Measurements from ENCODE around the gene DMWD. TPM values are rescaled to one million over a fixed set of nuclear protein-coding genes. Genes with fewer than 3 reads are reported as not detected.

Gene DMWD
- total RNA-seq, 1 donor from 2014 or later = 29.9 TPM

- no peak for DNase-seq (ENCODE audit: low read depth)
- Histone ChIP-seq H3K36me3 (ENCODE audit: control insufficient read depth, insufficient read depth, low read length) (no peaks in the 10 kb centered on the region), H3K27me3 (ENCODE audit: control insufficient read depth, insufficient read depth, low read length) (peaks cover 7% of the 10 kb centered on the region), H3K4me3 (ENCODE audit: low read depth, low read length) (no peak overlapping the region)
- TF ChIP-seq CTCF (IDR thresholded peaks at IDR 0.05; ENCODE audit: insufficient read depth, low read length, poor library complexity, severe bottlenecking) = no peak
Observed at GRCh38 chr19:45765702-45766295, 26.8 kb downstream of the DMWD start.

- Histone ChIP-seq H3K27me3 (ENCODE audit: control insufficient read depth, insufficient read depth, low read length) (peaks cover 7% of the 10 kb centered on the region), H3K36me3 (ENCODE audit: control insufficient read depth, insufficient read depth, low read length) (no peaks in the 10 kb centered on the region), H3K4me3 (ENCODE audit: low read depth, low read length) (no peak overlapping the region)
- no peak for DNase-seq (ENCODE audit: low read depth)
- TF ChIP-seq CTCF (IDR thresholded peaks at IDR 0.05; ENCODE audit: insufficient read depth, low read length, poor library complexity, severe bottlenecking) = no peak
Observed at GRCh38 chr19:45764945-45765701, 27.5 kb downstream of the DMWD start.

GRCh38 chr19:45764475-45764874, 28.2 kb downstream of the DMWD start:
- no peaks in the 10 kb centered on the region for H3K36me3 ChIP-seq (ENCODE audit: control insufficient read depth, insufficient read depth, low read length)
- DNase-seq (ENCODE audit: low read depth) = no peak
- no peak for TF ChIP-seq CTCF (IDR thresholded peaks at IDR 0.05; ENCODE audit: insufficient read depth, low read length, poor library complexity, severe bottlenecking)
- H3K27me3 ChIP-seq (ENCODE audit: control insufficient read depth, insufficient read depth, low read length) = peaks cover 7% of the 10 kb centered on the region
- no peak overlapping the region for H3K4me3 ChIP-seq (ENCODE audit: low read depth, low read length)

GRCh38 chr19:45763691-45764294, 28.9 kb downstream of the DMWD start:
- DNase-seq (ENCODE audit: low read depth) = no peak
- Histone ChIP-seq H3K36me3 (ENCODE audit: control insufficient read depth, insufficient read depth, low read length) (no peaks in the 10 kb centered on the region), H3K4me3 (ENCODE audit: low read depth, low read length) (no peak overlapping the region), H3K27me3 (ENCODE audit: control insufficient read depth, insufficient read depth, low read length) (peaks cover 7% of the 10 kb centered on the region)
- TF ChIP-seq CTCF (IDR thresholded peaks at IDR 0.05; ENCODE audit: insufficient read depth, low read length, poor library complexity, severe bottlenecking) = no peak

GRCh38 chr19:45762870-45763631, 29.6 kb downstream of the DMWD start:
- no peak overlapping the region for H3K4me3 ChIP-seq (ENCODE audit: low read depth, low read length)
- no peak for TF ChIP-seq CTCF (IDR thresholded peaks at IDR 0.05; ENCODE audit: insufficient read depth, low read length, poor library complexity, severe bottlenecking)

More at GRCh38 chr19:45762870-45763631, 29.6 kb downstream of the DMWD start:
- peaks cover 7% of the 10 kb centered on the region for H3K27me3 ChIP-seq (ENCODE audit: control insufficient read depth, insufficient read depth, low read length)
- H3K36me3 ChIP-seq (ENCODE audit: control insufficient read depth, insufficient read depth, low read length) = no peaks in the 10 kb centered on the region
- DNase-seq (ENCODE audit: low read depth) = no peak
